Neural progenitor cell (in vitro differentiated cells): ENCODE data around the gene CCDC7.

Experiments used
- CTCF ChIP-seq: fragments of 200-600 bp; sonication (generic); IDR thresholded peaks from 2 replicates; pipeline ENCODE4 v1.5.1; 2017; ENCODE audit warnings: antibody characterized with exemption, mild to moderate bottlenecking
- EZH2 ChIP-seq: fragments of 200-600 bp; sonication (generic); IDR thresholded peaks from 2 replicates; pipeline ENCODE4 v1.6.1; 2017; ENCODE audit warnings: antibody characterized with exemption, mild to moderate bottlenecking, moderate library complexity
- EZH2phosphoT487 ChIP-seq: fragments of 200-600 bp; sonication (generic); IDR thresholded peaks from 2 replicates; pipeline ENCODE4 v1.6.1; 2017; ENCODE audit warnings: antibody characterized with exemption

- no peak for TF ChIP-seq CTCF
- no peak for TF ChIP-seq EZH2
- no peak for TF ChIP-seq EZH2phosphoT487
Observed at GRCh38 chr10:32501906-32502305, 56.0 kb downstream of the CCDC7 start.
